ENCODE measurements around the gene MB21D2. TPM values are rescaled to one million over a fixed set of nuclear protein-coding genes. Genes with fewer than 3 reads are reported as not detected.

The MB21D2 gene
- total RNA-seq, 1 donor from 2014 or later = 42.5 TPM

DNA sequence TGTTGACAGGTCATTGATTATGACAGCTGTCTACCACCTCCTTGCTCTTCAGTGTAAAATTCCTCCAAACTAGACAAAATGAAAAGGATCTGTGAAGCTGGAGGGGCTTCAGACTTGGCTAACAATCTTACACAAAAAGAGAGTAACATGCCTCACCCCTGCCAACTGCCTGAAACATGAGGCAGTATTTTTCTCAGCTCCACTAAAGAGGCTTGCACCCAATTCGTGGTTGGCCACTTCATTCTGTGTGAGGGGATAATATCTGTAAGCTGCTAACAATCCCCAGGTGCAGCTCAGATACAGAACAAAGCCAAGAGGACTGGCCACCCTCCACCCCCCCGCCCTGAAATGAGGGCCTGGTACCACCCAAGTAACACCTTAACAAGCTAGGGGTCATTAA, 2.8 kb downstream of the MB21D2 start:
- H3K27me3 Mint-ChIP-seq (ENCODE audit: unreplicated experiment) = peaks cover 12% of the 10 kb centered on the region
- peaks cover 37% of the 10 kb centered on the region for H3K4me1 Mint-ChIP-seq (ENCODE audit: low read depth, unreplicated experiment)
- peaks cover 24% of the 10 kb centered on the region for H3K9me3 Mint-ChIP-seq (ENCODE audit: unreplicated experiment)
- H3K36me3 Mint-ChIP-seq (ENCODE audit: unreplicated experiment) = no peaks in the 10 kb centered on the region
- peak overlapping the region; percentile 99 for H3K4me3 Mint-ChIP-seq (ENCODE audit: unreplicated experiment)
- TF ChIP-seq CTCF (IDR thresholded peaks at IDR 0.05; ENCODE audit: partially characterized antibody, unreplicated experiment) = no peak
- no peak for DNase-seq
- peak overlapping the region; percentile 98 for H3K27ac Mint-ChIP-seq (ENCODE audit: unreplicated experiment)

DNA sequence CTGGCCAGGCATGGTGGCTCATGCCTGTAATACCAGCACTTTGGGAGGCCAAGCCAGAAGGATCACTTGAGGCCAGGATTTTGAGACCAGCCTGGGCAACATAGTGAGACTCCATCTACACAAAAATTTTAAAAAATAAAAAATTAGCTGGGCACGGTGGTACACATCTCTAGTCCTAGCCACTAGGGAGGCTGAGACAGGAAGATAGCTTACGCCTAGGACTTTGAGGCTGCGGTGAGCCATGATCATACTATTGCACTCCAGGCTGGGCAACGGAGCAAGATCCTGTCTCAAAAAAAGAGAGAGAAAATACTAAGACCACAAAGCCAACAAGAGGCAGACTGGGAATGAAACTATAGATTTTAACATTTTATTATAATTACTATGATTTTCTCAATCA, 4.1 kb downstream of the MB21D2 start:
- Mint-ChIP-seq H3K27me3 (ENCODE audit: unreplicated experiment) (peaks cover 12% of the 10 kb centered on the region), H3K36me3 (ENCODE audit: unreplicated experiment) (no peaks in the 10 kb centered on the region), H3K4me1 (ENCODE audit: low read depth, unreplicated experiment) (peaks cover 26% of the 10 kb centered on the region), H3K27ac (ENCODE audit: unreplicated experiment) (peak overlapping the region; percentile 48), H3K4me3 (ENCODE audit: unreplicated experiment) (no peak overlapping the region), H3K9me3 (ENCODE audit: unreplicated experiment) (peaks cover 22% of the 10 kb centered on the region)
- TF ChIP-seq CTCF (IDR thresholded peaks at IDR 0.05; ENCODE audit: partially characterized antibody, unreplicated experiment) = no peak
- no peak for DNase-seq

- TF ChIP-seq CTCF (IDR thresholded peaks at IDR 0.05; ENCODE audit: partially characterized antibody, unreplicated experiment) = no peak
- DNase-seq = no peak
- Mint-ChIP-seq H3K9me3 (ENCODE audit: unreplicated experiment) (peaks cover 12% of the 10 kb centered on the region), H3K4me1 (ENCODE audit: low read depth, unreplicated experiment) (peaks cover 37% of the 10 kb centered on the region), H3K4me3 (ENCODE audit: unreplicated experiment) (no peak overlapping the region), H3K36me3 (ENCODE audit: unreplicated experiment) (no peaks in the 10 kb centered on the region), H3K27ac (ENCODE audit: unreplicated experiment) (peak overlapping the region; percentile 56), H3K27me3 (ENCODE audit: unreplicated experiment) (peaks cover 3% of the 10 kb centered on the region)
These were observed 6.4 kb downstream of the MB21D2 start for GRCh38 chr3:192911293-192911692.

DNA sequence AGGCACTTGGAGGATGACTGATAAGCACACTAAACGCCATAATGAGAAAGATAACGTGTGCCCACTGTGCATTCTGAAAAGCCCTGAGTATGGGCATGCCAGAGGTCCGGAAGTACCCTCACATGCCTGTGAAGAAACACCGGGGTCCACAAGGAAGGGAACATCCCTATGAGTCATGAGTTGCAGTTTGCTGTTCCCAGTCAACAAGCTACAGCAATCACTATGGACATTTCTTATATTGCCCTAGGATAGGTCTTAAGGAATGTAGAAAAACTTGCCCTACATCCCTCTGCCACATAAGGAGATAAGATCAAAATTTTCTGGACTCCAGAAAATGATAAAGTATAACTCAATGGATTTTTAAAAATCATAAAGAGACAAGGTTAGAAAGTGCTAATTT, 9.9 kb downstream of the MB21D2 start:
- peaks cover 8% of the 10 kb centered on the region for H3K9me3 Mint-ChIP-seq (ENCODE audit: unreplicated experiment)
- no peak for TF ChIP-seq CTCF (IDR thresholded peaks at IDR 0.05; ENCODE audit: partially characterized antibody, unreplicated experiment)
- H3K36me3 Mint-ChIP-seq (ENCODE audit: unreplicated experiment) = no peaks in the 10 kb centered on the region
- DNase-seq = no peak
- peaks cover 28% of the 10 kb centered on the region for H3K4me1 Mint-ChIP-seq (ENCODE audit: low read depth, unreplicated experiment)
- H3K27ac Mint-ChIP-seq (ENCODE audit: unreplicated experiment) = peak overlapping the region; percentile 68
- no peak overlapping the region for H3K4me3 Mint-ChIP-seq (ENCODE audit: unreplicated experiment)
- H3K27me3 Mint-ChIP-seq (ENCODE audit: unreplicated experiment) = no peaks in the 10 kb centered on the region

- Mint-ChIP-seq H3K27ac (ENCODE audit: unreplicated experiment) (peak overlapping the region; percentile 62), H3K36me3 (ENCODE audit: unreplicated experiment) (no peaks in the 10 kb centered on the region), H3K4me1 (ENCODE audit: low read depth, unreplicated experiment) (peaks cover 27% of the 10 kb centered on the region), H3K9me3 (ENCODE audit: unreplicated experiment) (peaks cover 8% of the 10 kb centered on the region), H3K27me3 (ENCODE audit: unreplicated experiment) (no peaks in the 10 kb centered on the region), H3K4me3 (ENCODE audit: unreplicated experiment) (no peak overlapping the region)
- no peak for DNase-seq
- TF ChIP-seq CTCF (IDR thresholded peaks at IDR 0.05; ENCODE audit: partially characterized antibody, unreplicated experiment) = no peak
These were observed 10.7 kb downstream of the MB21D2 start for GRCh38 chr3:192906940-192907339.
